ENCODE results near the gene DNAH7.

- TF ChIP-seq ATF3 (IDR thresholded peaks at IDR 0.05; ENCODE audit: borderline replicate concordance, extremely low read depth, low read depth, low read length), result no peak
- TF ChIP-seq REST (IDR thresholded peaks at IDR 0.05; ENCODE audit: low read depth, low read length), result no peak
Observed at GRCh38 chr2:195793881-195794280, 274.8 kb downstream of the DNAH7 start.
